ENCODE results near the gene RFC4.
"Not testable (repeated sequence)": the region's sequence is repeated elsewhere in the genome, so short reads cannot be mapped to it uniquely, and the experiment has no call there.

The RFC4 gene

GRCh38 chr3:186806089-186807055, at the start of gene RFC4:
Gene RFC4, minus strand, starts transcription at chr3:186806482. Its CDS starts 1,769 bp downstream, at chr3:186804713.
- ChIA-PET POLR2A (interaction anchor here (0.5 to 1.1 kb wide), 3 partner anchors 15 to 217 kb away, joined by 3 to 4 read pairs (median 3); no protein-coding TSS in a partner anchor), CTCF (interaction anchor here (1.4 to 5.8 kb wide), 5 partner anchors 12 to 362 kb away, joined by 6 to 31 read pairs (median 6); partner anchors contain the start of genes AHSG and RPL39L)
- H3K4me3 ChIP-seq (ENCODE audit: low read depth, low read length) = peak within 1 kb of the TSS; percentile 89
- DNase-seq (ENCODE audit: low read depth, low spot score) = no peak
- TF ChIP-seq CTCF (IDR thresholded peaks at IDR 0.05; ENCODE audit: insufficient read depth, low read length, missing control alignments) = no peak

GRCh38 chr3:186854954-186855353, 48.7 kb upstream of the RFC4 start:
- ChIA-PET CTCF (interaction anchor here (0.6 to 9.0 kb wide), 3 partner anchors 285 to 1281 kb away, joined by 3 to 141 read pairs (median 3); partner anchors contain the start of gene RPL39L), POLR2A (no interaction called here)
- DNase-seq (ENCODE audit: low read depth, low spot score) = no peak
- H3K4me3 ChIP-seq (ENCODE audit: low read depth, low read length) = no peak overlapping the region
- no peak for TF ChIP-seq CTCF (IDR thresholded peaks at IDR 0.05; ENCODE audit: insufficient read depth, low read length, missing control alignments)

GRCh38 chr3:186854146-186854545, 47.9 kb upstream of the RFC4 start:
- no peak for DNase-seq (ENCODE audit: low read depth, low spot score)
- no peak overlapping the region for H3K4me3 ChIP-seq (ENCODE audit: low read depth, low read length)
- POLR2A ChIA-PET = no interaction called here
- CTCF ChIA-PET = interaction anchor here (9.0 kb wide), 1 partner anchor 312 kb away, joined by 141 read pairs; no protein-coding TSS in a partner anchor
- no peak for TF ChIP-seq CTCF (IDR thresholded peaks at IDR 0.05; ENCODE audit: insufficient read depth, low read length, missing control alignments)

- TF ChIP-seq CTCF (IDR thresholded peaks at IDR 0.05; ENCODE audit: insufficient read depth, low read length, missing control alignments) = no peak
- H3K4me3 ChIP-seq (ENCODE audit: low read depth, low read length) = no peak overlapping the region
- DNase-seq (ENCODE audit: low read depth, low spot score) = no peak
- POLR2A ChIA-PET = no interaction called here
- CTCF ChIA-PET = interaction anchor here (9.0 kb wide), 1 partner anchor 313 kb away, joined by 141 read pairs; no protein-coding TSS in a partner anchor
Measured at GRCh38 chr3:186852994-186853393, 46.7 kb upstream of the RFC4 start.

- DNase-seq (ENCODE audit: low read depth, low spot score); H3K4me3 ChIP-seq (ENCODE audit: low read depth, low read length); POLR2A ChIA-PET: not testable (repeated sequence)
- CTCF ChIA-PET = interaction anchor here (1.0 to 9.0 kb wide), 3 partner anchors 9 to 314 kb away, joined by 3 to 141 read pairs (median 21); partner anchors contain the start of gene RPL39L
Measured at GRCh38 chr3:186851835-186852234, 45.6 kb upstream of the RFC4 start.

- CTCF ChIA-PET = interaction anchor here (0.6 to 9.0 kb wide), 26 partner anchors 10 to 865 kb away, joined by 3 to 141 read pairs (median 4); partner anchors contain the start of genes RPL39L and ST6GAL1
- POLR2A ChIA-PET = no interaction called here
- H3K4me3 ChIP-seq (ENCODE audit: low read depth, low read length) = no peak overlapping the region
- no peak for DNase-seq (ENCODE audit: low read depth, low spot score)
- peak; percentile 1 for TF ChIP-seq CTCF (IDR thresholded peaks at IDR 0.05; ENCODE audit: insufficient read depth, low read length, missing control alignments)
Measured at GRCh38 chr3:186849374-186849975, 43.2 kb upstream of the RFC4 start.

Measured in AG04449 (cell line).